ENCODE data around the gene TH.
"Not testable (repeated sequence)": the region's sequence is repeated elsewhere in the genome, so short reads cannot be mapped to it uniquely, and the experiment has no call there.

The TH gene

DNA sequence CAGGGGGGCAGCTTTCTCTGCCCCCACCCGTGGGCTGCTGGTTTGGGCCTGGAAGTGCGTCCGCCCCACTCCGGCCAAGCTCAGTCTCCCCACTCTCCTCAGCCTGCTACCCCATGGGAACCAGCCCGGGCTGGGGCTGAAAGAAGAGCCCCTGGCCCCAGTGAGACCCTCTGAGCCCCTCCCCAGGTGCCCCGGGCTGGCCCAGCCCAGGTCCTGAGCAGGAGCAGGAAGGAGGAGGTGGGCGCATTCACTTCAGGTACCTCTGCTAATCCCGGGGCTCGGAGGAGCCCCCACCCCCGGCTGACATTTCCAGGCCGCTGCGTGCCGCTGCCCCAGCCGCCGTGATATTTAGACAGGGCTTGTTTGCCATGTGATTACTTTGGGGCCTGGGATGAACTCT lies 8.7 kb upstream of the TH start:
- Histone ChIP-seq H3K4me3 (no peak overlapping the region), H3K27ac (no peak overlapping the region)
- TF ChIP-seq, protein P1, sequence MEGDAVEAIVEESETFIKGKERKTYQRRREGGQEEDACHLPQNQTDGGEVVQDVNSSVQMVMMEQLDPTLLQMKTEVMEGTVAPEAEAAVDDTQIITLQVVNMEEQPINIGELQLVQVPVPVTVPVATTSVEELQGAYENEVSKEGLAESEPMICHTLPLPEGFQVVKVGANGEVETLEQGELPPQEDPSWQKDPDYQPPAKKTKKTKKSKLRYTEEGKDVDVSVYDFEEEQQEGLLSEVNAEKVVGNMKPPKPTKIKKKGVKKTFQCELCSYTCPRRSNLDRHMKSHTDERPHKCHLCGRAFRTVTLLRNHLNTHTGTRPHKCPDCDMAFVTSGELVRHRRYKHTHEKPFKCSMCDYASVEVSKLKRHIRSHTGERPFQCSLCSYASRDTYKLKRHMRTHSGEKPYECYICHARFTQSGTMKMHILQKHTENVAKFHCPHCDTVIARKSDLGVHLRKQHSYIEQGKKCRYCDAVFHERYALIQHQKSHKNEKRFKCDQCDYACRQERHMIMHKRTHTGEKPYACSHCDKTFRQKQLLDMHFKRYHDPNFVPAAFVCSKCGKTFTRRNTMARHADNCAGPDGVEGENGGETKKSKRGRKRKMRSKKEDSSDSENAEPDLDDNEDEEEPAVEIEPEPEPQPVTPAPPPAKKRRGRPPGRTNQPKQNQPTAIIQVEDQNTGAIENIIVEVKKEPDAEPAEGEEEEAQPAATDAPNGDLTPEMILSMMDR (IDR thresholded peaks at IDR 0.05), result no peak
- no peak for DNase-seq (ENCODE audit: low spot score)

DNA sequence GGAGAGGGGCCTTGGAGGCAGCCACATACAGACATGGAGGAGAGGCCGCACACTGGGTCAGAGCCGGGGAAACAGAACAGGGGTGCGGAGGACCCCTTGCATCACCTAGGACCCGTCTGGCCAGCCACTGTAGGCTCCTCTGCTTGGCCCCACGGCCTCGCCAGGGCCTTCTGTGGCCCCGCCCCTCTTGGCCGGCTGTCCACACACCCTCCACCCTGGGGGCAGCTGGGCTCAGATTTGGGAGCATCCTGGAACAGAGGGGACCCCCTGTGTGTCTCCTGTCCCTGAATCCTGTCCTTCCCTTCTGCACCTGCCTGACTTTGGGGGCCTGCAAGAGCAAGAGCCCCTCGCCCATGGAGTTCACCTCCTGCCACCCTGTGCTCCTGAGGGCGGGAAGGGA lies 7.9 kb upstream of the TH start:
- H3K27ac ChIP-seq, result no peak overlapping the region

DNA sequence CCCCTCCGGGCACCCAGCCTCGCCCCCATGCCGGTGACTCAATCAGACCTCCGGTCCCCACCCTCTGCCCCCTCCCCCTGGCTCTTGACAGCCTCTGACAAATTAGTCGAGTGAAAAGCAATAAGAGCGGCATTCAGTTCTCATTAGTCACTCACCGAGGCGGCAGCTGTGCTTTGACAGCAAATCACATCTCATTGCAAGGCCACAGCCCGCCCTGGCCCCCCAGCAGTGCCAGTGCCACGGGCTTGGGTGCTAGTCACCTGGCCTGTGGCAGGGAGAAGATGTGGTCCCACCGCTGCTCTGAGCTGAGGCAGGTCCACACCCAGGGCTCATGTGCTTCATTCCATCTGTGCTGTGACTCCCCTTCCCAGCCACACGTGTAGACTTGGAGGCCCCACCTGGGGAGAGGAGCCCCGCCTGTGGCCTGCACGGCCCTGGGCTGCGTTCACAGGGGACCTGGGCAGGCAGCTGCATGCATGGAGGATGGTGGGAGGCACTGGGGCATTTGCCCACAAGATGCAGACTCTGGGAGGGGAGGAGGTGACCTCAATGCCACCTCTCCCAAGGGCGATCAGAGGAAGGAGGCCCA lies 7.4 kb upstream of the TH start:
- Histone ChIP-seq H3K27ac (no peak overlapping the region), H3K4me3 (no peak overlapping the region)
- TF ChIP-seq, protein P1 (IDR thresholded peaks at IDR 0.05), result no peak
- DNase-seq (ENCODE audit: low spot score), result no peak

More for the DNA sequence above, 7.9 kb upstream of the TH start:
- no peak for DNase-seq (ENCODE audit: low spot score)
- H3K4me3 ChIP-seq, result no peak overlapping the region
- TF ChIP-seq, protein P1 (IDR thresholded peaks at IDR 0.05), result no peak

DNA sequence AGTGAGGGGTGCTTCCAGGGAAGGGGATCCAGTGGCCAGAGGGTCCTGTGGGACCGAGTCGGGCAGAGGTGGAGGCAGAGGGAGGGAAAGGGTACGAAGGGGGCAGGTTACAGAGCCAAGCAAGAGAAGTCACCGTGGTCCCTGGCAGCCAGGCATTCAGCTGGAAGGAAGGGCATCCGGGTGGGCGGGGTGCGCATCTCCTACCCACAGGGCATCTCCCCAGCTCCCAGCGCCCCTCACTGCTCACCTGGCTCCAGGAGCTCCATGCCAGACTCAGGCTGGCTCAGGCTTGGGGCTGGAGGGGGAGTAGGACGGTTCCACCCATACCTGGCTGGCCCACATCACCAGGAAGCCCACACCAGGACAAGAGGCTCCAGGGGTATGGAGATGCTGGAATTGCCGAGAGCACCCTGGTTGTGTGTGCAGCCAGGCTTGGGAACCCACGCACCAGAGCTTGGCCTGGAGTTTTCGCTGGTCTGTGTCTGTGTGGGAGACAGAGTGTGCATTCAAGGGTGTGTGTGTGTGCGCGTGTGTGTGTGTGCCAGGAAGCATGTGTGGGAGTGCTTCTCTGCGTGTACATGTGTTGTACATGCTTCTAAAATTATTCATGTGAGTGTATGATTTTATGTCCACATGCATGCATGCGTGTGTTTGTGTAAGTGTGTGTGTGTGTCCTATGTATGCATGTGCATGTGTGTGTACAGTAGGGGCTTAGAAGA lies 6.6 kb upstream of the TH start:
- not testable (repeated sequence) for H3K4me3 ChIP-seq; DNase-seq (ENCODE audit: low spot score); H3K27ac ChIP-seq

DNA sequence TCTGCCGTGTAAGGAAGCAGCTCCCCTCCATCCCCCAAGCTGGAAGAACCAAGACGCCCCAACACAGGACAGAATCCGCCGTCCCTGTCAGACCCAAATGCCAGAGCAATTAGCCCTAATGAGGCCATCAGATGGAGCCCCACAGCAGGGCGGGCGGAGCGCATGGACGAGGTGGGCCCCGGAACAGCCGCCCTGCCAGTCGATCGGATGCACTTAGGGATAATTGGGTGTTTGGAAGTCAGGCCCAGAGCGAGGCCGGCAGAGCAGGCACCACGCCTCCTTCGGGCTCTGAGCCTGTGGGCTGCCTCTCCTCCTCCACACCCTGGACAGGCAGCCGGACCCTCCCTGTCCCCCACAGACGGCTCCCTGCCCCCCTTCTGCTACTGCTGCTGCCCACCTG lies 5.5 kb upstream of the TH start:
- H3K27ac ChIP-seq, result no peak overlapping the region
- no peak overlapping the region for H3K4me3 ChIP-seq
- DNase-seq (ENCODE audit: low spot score), result no peak
- TF ChIP-seq, protein P1 (IDR thresholded peaks at IDR 0.05), result no peak

DNA sequence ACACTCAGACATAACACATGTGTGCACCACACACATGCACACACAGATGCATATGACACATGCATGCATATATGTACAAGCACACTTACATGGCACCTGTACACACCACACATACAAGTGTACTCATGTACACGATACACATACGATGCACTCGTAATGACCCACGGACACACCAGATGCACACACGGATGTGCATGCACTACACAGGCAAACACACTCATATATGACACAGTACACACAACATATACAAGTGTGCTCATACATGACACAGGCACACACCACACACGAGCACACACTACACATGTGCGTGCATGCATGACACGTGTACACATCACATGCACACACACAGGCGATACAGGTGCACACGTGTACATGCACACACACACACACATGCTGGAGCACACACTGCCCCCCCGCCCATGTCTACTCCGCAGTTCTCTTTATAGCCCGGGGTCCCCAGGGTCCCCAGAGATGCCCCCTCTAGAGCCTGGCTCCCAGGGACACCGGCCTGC lies 4.8 kb upstream of the TH start:
- no peak for DNase-seq (ENCODE audit: low spot score)
- TF ChIP-seq, protein P1 (IDR thresholded peaks at IDR 0.05), result no peak
- no peak overlapping the region for H3K4me3 ChIP-seq
- no peak overlapping the region for H3K27ac ChIP-seq

DNA sequence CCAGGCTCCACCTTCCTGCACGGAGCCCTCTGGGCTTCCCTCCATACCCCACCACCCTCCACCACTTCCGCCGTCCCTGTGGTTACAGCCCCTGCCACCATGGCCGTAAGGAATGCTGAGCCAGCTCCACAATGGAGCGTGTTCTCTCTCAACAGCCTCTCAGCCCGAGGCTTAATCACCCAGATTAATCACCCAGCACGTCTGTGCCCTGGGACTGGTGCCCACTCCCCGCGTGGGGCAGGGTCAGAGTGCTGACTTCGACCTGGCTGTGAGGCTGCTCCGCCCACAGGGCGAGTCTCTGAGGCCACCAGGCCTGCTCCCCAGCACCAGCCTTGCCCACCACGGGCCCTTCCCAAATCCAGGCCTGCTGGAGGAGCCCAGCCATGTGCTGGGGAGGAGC lies 4.0 kb upstream of the TH start:
- TF ChIP-seq, protein P1 (IDR thresholded peaks at IDR 0.05), result no peak
- no peak overlapping the region for H3K4me3 ChIP-seq
- DNase-seq (ENCODE audit: low spot score), result no peak
- no peak overlapping the region for H3K27ac ChIP-seq

All from coronary artery (tissue), 2 donors.